GM19324 (cell line): ENCODE results near the gene EEA1.

ENCODE experiments used
- ATAC-seq: cut with Tn5 transposase; IDR thresholded peaks from one replicate; pipeline ENCODE4 v1.9.1; 2021; ENCODE audit warnings: mild to moderate bottlenecking, moderate library complexity; ENCODE audit not compliant: unreplicated experiment, low FRiP score

Gene EEA1

GRCh38 chr12:92726850-92727249 is 202.2 kb downstream of the EEA1 start:
- no peak for ATAC-seq

- ATAC-seq, result no peak
These were observed 206.2 kb downstream of the EEA1 start for GRCh38 chr12:92722897-92723296.

GRCh38 chr12:92721656-92722055 is 207.4 kb downstream of the EEA1 start:
- ATAC-seq, result no peak

- no peak for ATAC-seq
These were observed 208.0 kb downstream of the EEA1 start for GRCh38 chr12:92721130-92721529.
